ENCODE results near the gene ZNF837. TPM values are rescaled to one million over a fixed set of nuclear protein-coding genes. Genes with fewer than 3 reads are reported as not detected.

ZNF837 gene
- total and polyA plus RNA-seq, 2 donors (not counting 1 experiment from before 2014, with no cell fraction given) = 0.27 to 1.8 TPM

GRCh38 chr19:58318297-58318696 is 62.5 kb downstream of the ZNF837 start:
- Histone ChIP-seq H3K27me3 (ENCODE audit: control insufficient read depth, insufficient read depth, low read length) (no peaks in the 10 kb centered on the region), H3K9me3 (ENCODE audit: control insufficient read depth, insufficient read depth, low read depth, low read length) (no peaks in the 10 kb centered on the region), H3K9ac (ENCODE audit: insufficient read depth, low read length) (no peak overlapping the region), H3K79me2 (ENCODE audit: control insufficient read depth, insufficient read depth, low read length) (no peaks in the 10 kb centered on the region), H3K36me3 (ENCODE audit: control insufficient read depth, insufficient read depth, low read length) (peaks cover 8% of the 10 kb centered on the region), H3K27ac (ENCODE audit: insufficient read depth, low read length) (no peak overlapping the region), H2AFZ (ENCODE audit: low read length) (no peak overlapping the region), H4K20me1 (ENCODE audit: control insufficient read depth, extremely low read depth, insufficient read depth, low read length) (no peaks in the 10 kb centered on the region), H3K4me3 (replicated peaks in 1 of 4; ENCODE audit: control extremely low read depth in 1 of 4, insufficient read depth in 1 of 4, low read depth in 3 of 4, low read length in 4 of 4) (no peak overlapping the region), H3K4me1 (ENCODE audit: control insufficient read depth, extremely low read depth, insufficient read depth, low read length) (no peaks in the 10 kb centered on the region), H3K4me2 (ENCODE audit: extremely low read depth, insufficient read depth, low read length) (no peak overlapping the region)
- DNase-seq (ENCODE audit: low read depth in 2 of 2) = no peak
- no peak for TF ChIP-seq CTCF (conservative IDR thresholded peaks at IDR 0.05 in 1 of 2, IDR thresholded peaks at IDR 0.05 in 1 of 2; ENCODE audit: low read depth in 1 of 2, low read length in 2 of 2)
- TF ChIP-seq EZH2 (IDR thresholded peaks at IDR 0.05; ENCODE audit: low read length, missing control alignments) = no peak

Other genes starting within 250 kb of the ZNF837 start
- gene ZNF329, start 230.2 kb downstream of the ZNF837 start, total RNA-seq = 17.2 and 21.1 TPM in 2 replicates
- 6.3 and 6.8 TPM in 2 replicates for gene ZNF329, start 230.2 kb downstream of the ZNF837 start, polyA plus RNA-seq
- 25.4 and 37.5 TPM in 2 replicates for gene ZNF274, start 198.0 kb downstream of the ZNF837 start, total RNA-seq
- 12.8 and 13.9 TPM in 2 replicates for gene ZNF274, start 198.0 kb downstream of the ZNF837 start, polyA plus RNA-seq
- gene ZNF544, start 152.1 kb downstream of the ZNF837 start, total RNA-seq = 34.4 and 40.8 TPM in 2 replicates
- gene ZNF544, start 152.1 kb downstream of the ZNF837 start, polyA plus RNA-seq = 17.6 and 22.0 TPM in 2 replicates
- gene ZNF8, start 102.1 kb downstream of the ZNF837 start, total RNA-seq = 4.9 and 5.6 TPM in 2 replicates
- 2.3 and 2.6 TPM in 2 replicates for gene ZNF8, start 102.1 kb downstream of the ZNF837 start, polyA plus RNA-seq
- gene ERVK3-1, start 75.7 kb downstream of the ZNF837 start, total RNA-seq = 20.0 and 25.6 TPM in 2 replicates
- 36.6 and 44.7 TPM in 2 replicates for gene ERVK3-1, start 75.7 kb downstream of the ZNF837 start, polyA plus RNA-seq
- gene ZSCAN22, start 54.0 kb downstream of the ZNF837 start, total RNA-seq = 2.3 and 3.0 TPM in 2 replicates
- gene ZSCAN22, start 54.0 kb downstream of the ZNF837 start, polyA plus RNA-seq = 2.8 and 3.0 TPM in 2 replicates
- gene A1BG, start 27.5 kb downstream of the ZNF837 start, total RNA-seq = 3.3 and 12.6 TPM in 2 replicates
- gene A1BG, start 27.5 kb downstream of the ZNF837 start, polyA plus RNA-seq = 5.0 and 8.3 TPM in 2 replicates
- 1.5 and 2.5 TPM in 2 replicates for gene ZNF497, start 18.3 kb downstream of the ZNF837 start, total RNA-seq
- 0.03 and 0.05 TPM in 2 replicates for gene ZNF497, start 18.3 kb downstream of the ZNF837 start, polyA plus RNA-seq
- 2,126 and 2,800 TPM in 2 replicates for gene RPS5, start 6.2 kb upstream of the ZNF837 start, total RNA-seq
- 1,173 and 1,532 TPM in 2 replicates for gene RPS5, start 6.2 kb upstream of the ZNF837 start, polyA plus RNA-seq
- gene RNF225, start 14.6 kb upstream of the ZNF837 start, total RNA-seq = under 0.01 TPM in 1 of 2 replicates, not detected in the other
- not detected in 2 replicates for gene RNF225, start 14.6 kb upstream of the ZNF837 start, polyA plus RNA-seq
- 16.9 and 18.8 TPM in 2 replicates for gene ZNF584, start 27.6 kb upstream of the ZNF837 start, total RNA-seq
- 11.7 and 14.6 TPM in 2 replicates for gene ZNF584, start 27.6 kb upstream of the ZNF837 start, polyA plus RNA-seq
- gene ZNF132, start 59.1 kb upstream of the ZNF837 start, total RNA-seq = 9.5 and 14.5 TPM in 2 replicates
- gene ZNF132, start 59.1 kb upstream of the ZNF837 start, polyA plus RNA-seq = 2.2 and 4.1 TPM in 2 replicates
- 8.9 and 9.0 TPM in 2 replicates for gene ZNF324B, start 70.6 kb upstream of the ZNF837 start, total RNA-seq
- 2.1 and 2.5 TPM in 2 replicates for gene ZNF324B, start 70.6 kb upstream of the ZNF837 start, polyA plus RNA-seq
- gene ZNF324, start 86.0 kb upstream of the ZNF837 start, total RNA-seq = 11.8 and 14.2 TPM in 2 replicates
- 3.9 and 4.1 TPM in 2 replicates for gene ZNF324, start 86.0 kb upstream of the ZNF837 start, polyA plus RNA-seq
- gene ZNF446, start 95.3 kb upstream of the ZNF837 start, total RNA-seq = 8.2 and 9.4 TPM in 2 replicates
- gene ZNF446, start 95.3 kb upstream of the ZNF837 start, polyA plus RNA-seq = 2.4 and 2.5 TPM in 2 replicates
- 6.7 and 10.1 TPM in 2 replicates for gene SLC27A5, start 131.0 kb upstream of the ZNF837 start, total RNA-seq
- gene SLC27A5, start 131.0 kb upstream of the ZNF837 start, polyA plus RNA-seq = 5.2 and 7.3 TPM in 2 replicates
- gene ZBTB45, start 138.8 kb upstream of the ZNF837 start, total RNA-seq = 4.9 and 5.9 TPM in 2 replicates
- gene ZBTB45, start 138.8 kb upstream of the ZNF837 start, polyA plus RNA-seq = 3.1 and 4.3 TPM in 2 replicates
- 293 and 325 TPM in 2 replicates for gene TRIM28, start 163.0 kb upstream of the ZNF837 start, total RNA-seq
- gene TRIM28, start 163.0 kb upstream of the ZNF837 start, polyA plus RNA-seq = 160 and 273 TPM in 2 replicates
- 146 and 167 TPM in 2 replicates for gene CHMP2A, start 174.1 kb upstream of the ZNF837 start, total RNA-seq
- gene CHMP2A, start 174.1 kb upstream of the ZNF837 start, polyA plus RNA-seq = 215 and 269 TPM in 2 replicates
- 52.6 and 73.7 TPM in 2 replicates for gene UBE2M, start 177.6 kb upstream of the ZNF837 start, total RNA-seq
- gene UBE2M, start 177.6 kb upstream of the ZNF837 start, polyA plus RNA-seq = 73.6 and 99.9 TPM in 2 replicates
- gene MZF1, start 192.3 kb upstream of the ZNF837 start, total RNA-seq = 13.9 and 14.9 TPM in 2 replicates
- 3.0 and 4.1 TPM in 2 replicates for gene MZF1, start 192.3 kb upstream of the ZNF837 start, polyA plus RNA-seq